Thymus (tissue), 14 donors: ENCODE data around the gene KPNA1. TPM values are rescaled to one million over a fixed set of nuclear protein-coding genes. Genes with fewer than 3 reads are reported as not detected.

Experiments used
- DNase-seq, 9 donors: peaks; one replicate each; pipeline ENCODE4 v3.0.0-alpha.2; 2013; ENCODE audit warnings: low spot score in 9 of 9, low read depth in 6 of 9, missing footprints in 1 of 9
- H3K27ac ChIP-seq, 2 donors: one replicate each; pipeline ENCODE4 v1.5.1; 2013; ENCODE audit warnings: control low read depth in 1 of 2, low read depth in 1 of 2, low read length in 1 of 2, mild to moderate bottlenecking in 1 of 2, moderate library complexity in 1 of 2
- H3K27me3 ChIP-seq, 2 donors: one replicate each; pipeline ENCODE4 v1.5.1; 2013; ENCODE audit warnings: low read length in 1 of 2; ENCODE audit not compliant: control insufficient read depth in 2 of 2, insufficient read depth in 1 of 2
- H3K36me3 ChIP-seq, 2 donors: one replicate each; pipeline ENCODE4 v1.5.1; 2013; ENCODE audit warnings: low read length in 1 of 2, mild to moderate bottlenecking in 1 of 2, moderate library complexity in 1 of 2; ENCODE audit not compliant: control insufficient read depth in 2 of 2, insufficient read depth in 2 of 2
- H3K4me1 ChIP-seq, 2 donors: one replicate each; pipeline ENCODE4 v1.5.1; 2013; ENCODE audit warnings: low read length in 2 of 2; ENCODE audit not compliant: control insufficient read depth in 2 of 2, insufficient read depth in 2 of 2
- H3K4me3 ChIP-seq, 2 donors: one replicate each; pipeline ENCODE4 v1.5.1; 2013; ENCODE audit warnings: low read length in 2 of 2, control low read depth in 1 of 2, mild to moderate bottlenecking in 1 of 2
- H3K9me3 ChIP-seq, 2 donors: one replicate each; pipeline ENCODE4 v1.5.1; 2013; ENCODE audit warnings: low read length in 1 of 2, mild to moderate bottlenecking in 1 of 2; ENCODE audit not compliant: control insufficient read depth in 2 of 2, insufficient read depth in 1 of 2
- WGBS: extraction: QIAGEN DNeasy Blood & Tissue Kit; methylation state at CpG from one replicate; pipeline ENCODE4 v1.1.7; 2013; 5-methylcytosine and 5-hydroxymethylcytosine counted together
- long read RNA-seq, 10 donors: transcript quantifications; one replicate each; lab custom pipeline, GENCODE V29; 2026
- polyA plus RNA-seq: library from polyadenylated mRNA; stranded (reverse); fragments of 200-250 nt; gene quantifications from one replicate; pipeline ENCODE4 v1.2.3, GENCODE V29; 2013
- total RNA-seq: library from RNA; stranded (reverse); fragments of 120-200 nt; gene quantifications from one replicate; pipeline ENCODE4 v1.2.4, GENCODE V29; 2013
- donor health status: healthy.

The KPNA1 gene
- total RNA-seq (14.2 TPM), polyA plus RNA-seq (19.8 TPM)
- long read RNA-seq, donor 1: 0 reads
- long read RNA-seq, donor 2, full-length matches to known transcripts: 14 of 53 reads
- long read RNA-seq, donor 2, partial matches to known transcripts: 18 of 53 reads
- long read RNA-seq, donor 2, other reads (novel, unspliced or antisense): 21 of 53 reads
- long read RNA-seq, donor 3, full-length matches to known transcripts: 7 of 26 reads
- long read RNA-seq, donor 3, partial matches to known transcripts: 0 of 26 reads
- long read RNA-seq, donor 3, other reads (novel, unspliced or antisense): 19 of 26 reads
- long read RNA-seq, donor 4, full-length matches to known transcripts: 4 of 4 reads
- long read RNA-seq, donor 4, partial matches to known transcripts: 0 of 4 reads
- long read RNA-seq, donor 4, other reads (novel, unspliced or antisense): 0 of 4 reads
- long read RNA-seq, donor 5, full-length matches to known transcripts: 5 of 5 reads
- long read RNA-seq, donor 5, partial matches to known transcripts: 0 of 5 reads
- long read RNA-seq, donor 5, other reads (novel, unspliced or antisense): 0 of 5 reads
- long read RNA-seq, donor 6, full-length matches to known transcripts: 2 of 7 reads
- long read RNA-seq, donor 6, partial matches to known transcripts: 5 of 7 reads
- long read RNA-seq, donor 6, other reads (novel, unspliced or antisense): 0 of 7 reads
- long read RNA-seq, donor 7, full-length matches to known transcripts: 9 of 9 reads
- long read RNA-seq, donor 7, partial matches to known transcripts: 0 of 9 reads
- long read RNA-seq, donor 7, other reads (novel, unspliced or antisense): 0 of 9 reads
- long read RNA-seq, donor 8, full-length matches to known transcripts: 5 of 5 reads
- long read RNA-seq, donor 8, partial matches to known transcripts: 0 of 5 reads
- long read RNA-seq, donor 8, other reads (novel, unspliced or antisense): 0 of 5 reads
- long read RNA-seq, donor 9, full-length matches to known transcripts: 6 of 6 reads
- long read RNA-seq, donor 9, partial matches to known transcripts: 0 of 6 reads
- long read RNA-seq, donor 9, other reads (novel, unspliced or antisense): 0 of 6 reads
- long read RNA-seq, donor 10, full-length matches to known transcripts: 7 of 7 reads
- long read RNA-seq, donor 10, partial matches to known transcripts: 0 of 7 reads
- long read RNA-seq, donor 10, other reads (novel, unspliced or antisense): 0 of 7 reads

GRCh38 chr3:122514123-122515019 is at the start of gene KPNA1:
KPNA1 (minus strand) TSS chr3:122514939; CDS start chr3:122496565, 18,374 bp downstream.
- H3K4me3 ChIP-seq: peak within 1 kb of the TSS; percentile 66 to 93
- under 1% methylated on average over 109 of the region's 109 CpGs for WGBS
- no peaks in the 10 kb centered on the region for H3K9me3 ChIP-seq
- H3K27me3 ChIP-seq: no peaks in the 10 kb centered on the region
- peak within 1 kb of the TSS; percentile 93 to 99 for H3K27ac ChIP-seq
- peak; percentile 54 to 93 (median 83) for DNase-seq
- H3K4me1 ChIP-seq: peaks cover 6 to 8% of the 10 kb centered on the region in 2 donors
- peaks cover 0 to 3% of the 10 kb centered on the region in 2 donors for H3K36me3 ChIP-seq

GRCh38 chr3:122564155-122564912 is 49.6 kb upstream of the KPNA1 start, which contains the start of the genes DTX3L and PARP9:
DTX3L (plus strand) TSS chr3:122564338; CDS start chr3:122564427, 89 bp downstream.
PARP9 (minus strand) TSS chr3:122564300; CDS start chr3:122559620, 4,680 bp downstream.
- H3K9me3 ChIP-seq: no peaks in the 10 kb centered on the region
- peak in 8 of 9 donors; percentile 50 to 87 (median 68) for DNase-seq
- H3K27me3 ChIP-seq: no peaks in the 10 kb centered on the region
- H3K27ac ChIP-seq: peak within 1 kb of the TSS; percentile 89 to 98
- under 1% methylated on average over 56 of the region's 56 CpGs for WGBS
- peak within 1 kb of the TSS; percentile 74 to 94 for H3K4me3 ChIP-seq
- peaks cover 4 to 25% of the 10 kb centered on the region in 2 donors for H3K4me1 ChIP-seq
- peaks cover 13 to 41% of the 10 kb centered on the region in 2 donors for H3K36me3 ChIP-seq

DNA sequence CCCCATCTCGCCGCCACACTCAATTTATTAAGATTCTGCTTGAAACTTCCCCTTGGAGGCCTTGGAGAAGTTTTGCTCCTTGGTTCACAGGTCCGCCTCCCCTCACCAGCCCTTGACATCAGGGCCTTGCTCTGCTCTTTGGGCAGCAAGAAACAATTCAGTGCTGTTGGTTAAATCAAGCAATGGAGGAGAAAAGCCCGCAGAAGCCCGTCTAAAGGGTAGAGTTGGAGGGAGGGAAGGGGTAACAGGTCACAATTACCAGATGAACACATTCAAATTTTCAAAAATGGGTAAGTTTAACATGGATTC is 48.9 kb upstream of the KPNA1 start:
- peak in 3 of 9 donors; percentile 15 to 22 (median 15) for DNase-seq
- 15% methylated on average over 5 of the region's 5 CpGs for WGBS
- H3K9me3 ChIP-seq: no peaks in the 10 kb centered on the region
- no peaks in the 10 kb centered on the region for H3K27me3 ChIP-seq
- peaks cover 4 to 25% of the 10 kb centered on the region in 2 donors for H3K4me1 ChIP-seq
- peak overlapping the region; percentile 74 to 94 for H3K4me3 ChIP-seq
- peaks cover 13 to 40% of the 10 kb centered on the region in 2 donors for H3K36me3 ChIP-seq
- H3K27ac ChIP-seq: peak overlapping the region; percentile 89 to 98

GRCh38 chr3:122562923-122563716 is 48.4 kb upstream of the KPNA1 start:
- 81% methylated on average over 5 of the region's 5 CpGs for WGBS
- Histone ChIP-seq H3K27ac (peak overlapping the region; percentile 89 to 98), H3K4me3 (peak overlapping the region; percentile 74 to 94), H3K36me3 (peaks cover 16 to 41% of the 10 kb centered on the region in 2 donors), H3K9me3 (no peaks in the 10 kb centered on the region), H3K4me1 (peaks cover 4 to 25% of the 10 kb centered on the region in 2 donors), H3K27me3 (no peaks in the 10 kb centered on the region)
- no peak for DNase-seq

GRCh38 chr3:122560680-122561079 is 45.9 kb upstream of the KPNA1 start:
- H3K4me3 ChIP-seq: no peak overlapping the region

GRCh38 chr3:122559906-122560305 is 45.2 kb upstream of the KPNA1 start:
- no peak for DNase-seq
- no peaks in the 10 kb centered on the region for H3K27me3 ChIP-seq
- 93% methylated on average over 3 of the region's 3 CpGs for WGBS
- no peaks in the 10 kb centered on the region for H3K9me3 ChIP-seq
- no peak overlapping the region for H3K4me3 ChIP-seq
- peaks cover 4 to 16% of the 10 kb centered on the region in 2 donors for H3K4me1 ChIP-seq
- no peak overlapping the region for H3K27ac ChIP-seq
- peaks cover 22 to 48% of the 10 kb centered on the region in 2 donors for H3K36me3 ChIP-seq

More at GRCh38 chr3:122560680-122561079, 45.9 kb upstream of the KPNA1 start:
- peak; percentile 47 to 89 (median 64) for DNase-seq
- Histone ChIP-seq H3K36me3 (peaks cover 18 to 43% of the 10 kb centered on the region in 2 donors), H3K9me3 (no peaks in the 10 kb centered on the region), H3K27me3 (no peaks in the 10 kb centered on the region), H3K4me1 (peaks cover 4 to 19% of the 10 kb centered on the region in 2 donors), H3K27ac (no peak overlapping the region)
- 93% methylated on average over 1 of the region's 1 CpG for WGBS

DNA sequence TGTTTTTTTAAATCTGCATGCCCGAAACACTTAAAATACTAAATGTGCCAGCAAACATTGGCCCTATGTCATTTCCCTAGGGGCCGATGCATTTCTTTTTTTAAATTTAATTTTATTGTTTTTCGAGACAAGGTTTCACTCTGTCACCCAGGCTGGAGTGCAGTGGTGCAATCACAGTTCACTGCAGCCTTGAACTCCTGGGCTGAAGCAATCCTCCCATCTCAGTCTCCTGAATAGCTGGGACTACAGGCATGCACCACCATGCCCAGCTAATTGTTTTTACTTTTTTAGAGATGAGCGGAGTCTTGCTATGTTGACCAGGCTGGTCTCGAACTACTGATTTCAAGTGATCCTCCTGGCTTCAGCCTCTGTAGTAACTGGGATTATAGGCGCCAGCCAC is 43.9 kb upstream of the KPNA1 start:
- Histone ChIP-seq H3K9me3 (no peaks in the 10 kb centered on the region), H3K4me1 (peaks cover 4 to 14% of the 10 kb centered on the region in 2 donors), H3K36me3 (peaks cover 25 to 59% of the 10 kb centered on the region in 2 donors), H3K27me3 (no peaks in the 10 kb centered on the region), H3K27ac (no peak overlapping the region), H3K4me3 (no peak overlapping the region)
- 98% methylated on average over 6 of the region's 6 CpGs for WGBS
- DNase-seq: no peak
